ENCODE results near the gene SPRYD7.
A peak's percentile ranks its signal among the peaks of the same experiment; 100 is the strongest.
"Not testable (repeated sequence)": the region's sequence is repeated elsewhere in the genome, so short reads cannot be mapped to it uniquely, and the experiment has no call there.

SPRYD7 gene, protein sequence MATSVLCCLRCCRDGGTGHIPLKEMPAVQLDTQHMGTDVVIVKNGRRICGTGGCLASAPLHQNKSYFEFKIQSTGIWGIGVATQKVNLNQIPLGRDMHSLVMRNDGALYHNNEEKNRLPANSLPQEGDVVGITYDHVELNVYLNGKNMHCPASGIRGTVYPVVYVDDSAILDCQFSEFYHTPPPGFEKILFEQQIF

GRCh38 chr13:49936075-49936967, at the start of gene SPRYD7:
SPRYD7 (minus strand) TSS chr13:49936340; CDS start chr13:49936235, 105 bp downstream.
- DNase-seq: peak; percentile 65

DNA sequence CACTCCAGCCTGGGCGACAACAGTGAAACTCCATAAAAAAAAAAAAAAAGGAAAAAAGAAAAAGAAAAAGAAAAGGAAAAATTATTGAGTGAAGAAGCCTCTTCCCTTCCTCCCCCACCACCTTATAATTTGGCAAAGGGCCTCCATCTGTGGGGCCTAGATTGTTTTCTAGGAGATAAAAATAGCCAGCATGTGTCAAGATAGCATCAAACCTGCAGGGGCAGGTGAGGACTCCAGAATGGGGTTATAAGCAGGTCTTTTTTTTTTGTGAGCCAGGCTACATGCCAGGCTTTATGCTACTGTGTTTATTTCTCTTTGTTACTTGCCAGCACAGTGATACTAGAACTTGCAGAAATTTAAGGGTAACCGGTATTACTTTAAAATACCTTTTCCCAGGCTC, 49.0 kb upstream of the SPRYD7 start:
- no peak for DNase-seq

DNA sequence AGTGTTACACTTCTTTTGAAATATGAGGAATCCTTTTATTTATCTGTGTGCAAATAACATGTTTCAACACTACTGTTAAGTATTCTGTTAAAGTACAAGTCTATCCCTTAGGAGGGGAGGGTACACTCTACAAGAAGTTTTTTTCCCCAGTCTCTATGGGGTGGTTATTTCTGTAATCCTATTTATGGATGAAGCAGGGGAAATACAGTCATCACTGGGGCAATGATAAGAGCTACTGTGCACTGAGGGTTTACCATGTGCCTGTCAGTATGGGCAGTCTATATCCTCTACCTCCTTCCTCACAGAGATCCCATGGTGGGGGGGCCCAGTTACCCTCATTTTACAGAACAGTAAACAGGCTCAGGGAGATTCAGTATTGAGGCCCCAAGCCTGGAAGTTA, 44.1 kb upstream of the SPRYD7 start:
- no peak for DNase-seq

DNA sequence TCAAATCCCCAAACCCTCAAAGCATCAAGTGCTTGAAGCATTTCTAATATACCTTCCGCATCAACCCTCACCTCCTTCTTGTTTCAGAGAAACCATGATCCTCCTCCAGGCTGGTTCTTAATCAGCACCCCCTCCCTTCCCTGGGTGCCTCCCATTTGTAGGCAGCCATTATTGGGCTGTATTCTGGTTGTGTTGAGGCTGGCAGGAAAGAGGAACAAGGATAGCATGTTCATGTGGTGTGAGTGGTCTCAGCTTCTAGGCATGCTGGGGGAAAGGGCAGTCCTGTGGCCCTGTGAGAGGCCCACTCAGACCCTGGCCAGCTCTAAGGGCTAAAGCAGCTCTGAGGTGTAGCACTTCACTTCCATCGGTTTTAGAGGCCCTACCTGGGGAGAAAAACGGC, 41.9 kb upstream of the SPRYD7 start:
- no peak for DNase-seq

- DNase-seq: peak; percentile 42
Measured at GRCh38 chr13:49976314-49977258, 40.4 kb upstream of the SPRYD7 start.

DNA sequence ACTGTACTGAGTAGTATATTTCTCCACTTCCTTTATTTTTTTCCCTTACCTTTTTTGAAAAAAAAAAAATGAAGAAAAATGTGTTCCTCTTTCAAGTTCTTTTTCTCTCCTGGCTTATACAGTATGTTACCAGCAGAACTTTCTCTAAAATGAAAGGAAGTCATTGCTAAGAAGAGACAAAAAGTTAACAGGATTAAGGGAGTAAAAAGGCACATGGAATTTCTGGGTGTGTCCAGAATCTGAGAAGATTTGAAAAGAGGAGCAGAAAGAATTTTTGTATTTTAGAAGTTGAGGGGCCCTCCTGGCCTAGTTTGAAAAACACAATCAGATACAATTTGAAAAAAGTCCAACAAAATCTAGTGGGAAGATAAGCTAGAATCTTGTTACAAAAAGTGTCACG, 39.7 kb upstream of the SPRYD7 start:
- DNase-seq: no peak

DNA sequence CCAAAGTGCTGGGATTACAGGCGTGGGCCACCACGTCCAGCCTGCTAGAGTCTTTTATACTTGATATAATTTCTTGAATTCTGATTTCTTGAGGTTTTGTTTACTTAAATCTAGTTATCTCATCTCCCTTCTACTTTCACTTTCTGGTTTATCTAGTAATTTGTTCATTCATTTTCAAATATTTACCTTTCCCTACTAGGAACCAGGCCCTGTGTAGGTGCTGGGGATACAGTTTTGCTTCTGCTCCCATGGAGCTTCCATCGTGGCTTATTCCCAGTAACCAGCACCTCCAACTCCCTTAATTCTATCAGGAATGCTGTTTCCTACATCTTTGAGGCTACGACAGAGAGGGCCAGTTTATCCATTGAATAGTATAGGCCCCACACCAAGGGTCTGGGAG, 36.6 kb upstream of the SPRYD7 start:
- DNase-seq: no peak

GRCh38 chr13:49967456-49967855, 31.3 kb upstream of the SPRYD7 start:
- DNase-seq: no peak

DNA sequence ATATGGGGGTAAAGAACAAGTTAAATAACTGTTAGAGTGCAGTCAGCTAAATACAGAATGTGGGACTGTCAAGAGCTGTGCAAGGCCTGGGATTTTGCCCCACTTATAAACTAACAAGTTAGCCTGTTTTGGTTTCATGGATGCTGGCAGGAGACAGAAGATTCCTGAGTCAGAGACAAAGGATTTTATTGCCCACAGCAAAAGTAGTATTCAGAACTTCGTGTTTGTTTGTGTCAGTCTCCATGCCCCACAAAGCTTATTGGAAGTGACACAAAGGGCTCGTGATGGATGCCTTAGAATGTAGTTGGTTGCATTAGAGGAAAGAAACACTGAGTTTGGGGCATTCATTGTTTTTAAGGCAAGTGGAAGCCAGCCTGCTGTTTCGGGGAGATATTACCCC, 22.2 kb upstream of the SPRYD7 start:
- no peak for DNase-seq

GRCh38 chr13:49956131-49956530, 20.0 kb upstream of the SPRYD7 start:
- no peak for DNase-seq

DNA sequence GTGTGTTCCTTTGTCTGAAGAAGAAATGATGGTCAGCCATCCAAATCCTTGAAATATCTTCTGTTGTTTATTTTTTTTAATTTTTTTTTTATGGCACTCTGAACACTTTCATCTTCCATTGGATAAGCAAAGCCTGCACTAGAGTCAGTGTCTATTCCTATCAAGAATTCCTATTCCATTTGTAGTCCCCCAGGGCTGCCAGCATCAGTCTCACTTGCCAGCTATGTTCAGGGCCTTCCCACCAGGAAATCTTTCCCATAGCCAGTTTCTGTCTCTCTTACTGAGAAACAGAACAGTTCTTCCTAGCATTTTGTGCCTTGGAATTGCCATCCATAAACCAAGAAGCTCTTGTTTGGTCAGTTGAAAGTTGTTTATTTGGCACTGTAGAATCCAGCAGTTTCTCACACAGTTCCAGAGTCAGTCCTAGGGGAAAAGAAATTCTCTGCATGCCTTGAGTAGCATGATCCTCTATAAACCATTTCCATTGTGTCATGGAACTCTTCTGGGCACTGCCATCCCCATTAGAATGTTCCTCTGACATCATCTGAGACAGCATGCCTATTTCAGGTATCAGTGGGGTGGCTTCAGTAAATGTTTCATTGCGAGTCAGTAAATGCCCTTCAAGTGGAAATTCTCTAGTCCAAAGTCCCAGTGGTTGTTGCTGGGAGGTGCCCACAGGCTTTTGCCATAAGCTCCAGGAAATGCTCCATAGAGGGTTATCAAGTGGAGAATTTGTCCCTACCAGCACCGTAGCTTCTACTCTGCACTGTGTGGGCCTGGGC, 18.7 kb upstream of the SPRYD7 start:
- no peak for DNase-seq

DNA sequence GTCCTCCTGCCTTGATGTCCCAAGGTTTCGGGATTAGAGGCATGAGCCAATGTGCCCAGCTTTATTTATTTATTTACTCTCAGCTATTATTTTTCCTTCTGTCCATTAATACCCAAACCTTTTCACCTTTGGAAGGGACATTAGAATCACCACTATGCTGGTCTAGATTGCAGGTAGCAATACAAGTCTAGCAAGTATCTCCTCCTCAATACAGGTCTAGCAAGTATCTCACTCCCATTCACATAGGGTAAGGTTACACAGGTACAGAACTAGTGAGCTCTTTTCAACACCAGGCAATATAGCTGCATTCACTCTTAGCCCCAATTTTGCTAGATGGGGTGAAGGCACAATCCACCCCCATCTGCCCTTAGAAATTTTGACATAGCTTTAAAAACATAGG, 17.4 kb upstream of the SPRYD7 start:
- no peak for DNase-seq

DNA sequence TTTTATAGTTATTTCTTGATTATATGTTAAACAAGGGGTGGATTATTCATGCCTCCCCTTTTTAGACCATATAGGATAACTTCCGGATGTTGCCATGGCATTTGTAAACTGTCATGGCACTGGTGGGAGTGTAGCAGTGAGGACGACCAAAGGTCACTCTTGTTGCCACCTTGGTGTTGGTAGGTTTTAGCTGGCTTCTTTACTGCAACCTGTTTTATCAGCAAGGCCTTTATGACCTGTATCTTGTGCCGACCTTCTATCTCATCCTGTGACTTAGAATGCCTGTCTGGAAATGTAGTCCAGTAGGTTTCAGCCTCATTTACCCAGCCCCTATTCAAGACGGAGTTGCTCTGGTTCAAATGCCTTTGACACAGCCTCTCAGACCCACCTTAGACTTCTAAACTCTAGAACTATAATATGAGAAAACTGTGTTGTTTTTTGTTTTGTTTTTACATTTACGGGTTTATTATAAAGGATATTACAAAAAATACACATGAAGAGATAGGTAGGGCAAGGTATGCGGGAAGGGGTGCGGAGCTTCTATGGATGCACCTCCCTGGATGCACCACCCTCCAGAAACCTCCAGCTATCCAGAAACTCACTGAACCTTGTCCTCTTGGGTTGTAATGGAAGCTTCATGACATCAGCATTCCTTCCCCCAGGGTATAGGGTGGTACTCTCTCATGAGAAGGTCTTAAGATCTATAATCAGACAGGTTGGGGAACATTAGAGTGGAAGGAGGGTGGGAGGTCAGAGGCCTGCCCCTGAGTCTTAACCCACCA, 15.8 kb upstream of the SPRYD7 start:
- DNase-seq: no peak

- DNase-seq: not testable (repeated sequence)
Measured at GRCh38 chr13:49948777-49949270, 12.7 kb upstream of the SPRYD7 start.

GRCh38 chr13:49939321-49939720, 3.2 kb upstream of the SPRYD7 start:
- no peak for DNase-seq

- no peak for DNase-seq
Measured at GRCh38 chr13:49938921-49939320, 2.8 kb upstream of the SPRYD7 start.

- no peak for DNase-seq
Measured at GRCh38 chr13:49938314-49938713, 2.2 kb upstream of the SPRYD7 start.

DNA sequence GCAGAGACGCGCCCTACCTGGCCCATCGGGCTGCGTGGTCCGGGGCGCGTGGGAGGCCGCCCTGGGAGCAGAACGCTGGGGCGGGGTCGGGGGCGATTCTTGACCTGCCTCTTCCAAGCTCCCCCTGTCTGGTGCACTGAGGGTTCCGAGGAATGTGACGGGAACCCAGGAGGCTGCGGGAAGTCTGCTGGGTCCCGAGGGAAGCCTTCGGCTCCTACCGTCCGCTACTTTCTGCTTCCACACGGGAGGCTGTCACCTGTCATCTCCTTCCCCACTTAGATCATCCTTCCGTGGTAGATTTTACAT, 781 bp upstream of the SPRYD7 start:
- DNase-seq: no peak

- no peak for DNase-seq
Measured at GRCh38 chr13:49935171-49936074, 717 bp downstream of the SPRYD7 start.

- DNase-seq: no peak
Measured at GRCh38 chr13:49933511-49933910, 2.6 kb downstream of the SPRYD7 start.

- no peak for DNase-seq
Measured at GRCh38 chr13:49932868-49933267, 3.3 kb downstream of the SPRYD7 start.
